IMR-90 (cell line): ENCODE data around the gene MLX. TPM values are rescaled to one million over a fixed set of nuclear protein-coding genes. Genes with fewer than 3 reads are reported as not detected.

Experiments
- ATAC-seq: fragments of 200-7000 bp; cut with Tn5 transposase; 2 replicates; pipeline ENCODE4 v1.9.1; 2020; ENCODE audit warnings: low read depth, mild to moderate bottlenecking, moderate library complexity
- BruUV-seq: library from RNA; stranded (reverse); fragments of 400-500 nt; replicated peaks from 2 replicates; lab custom pipeline; 2021; lab: Mats Ljungman, UMichigan
- CTCF ChIA-PET: fragments of 300-600 bp; formaldehyde crosslinking; extraction: SDS; loops from one replicate; lab custom pipeline; 2021; ENCODE audit warnings: antibody characterized with exemption; lab: Yijun Ruan, JAX
- POLR2A ChIA-PET: fragments of 300-600 bp; sonication (Branson Sonifier 250); formaldehyde crosslinking; loops from one replicate; lab custom pipeline; 2022; ENCODE audit warnings: antibody characterized with exemption; ENCODE audit not compliant: unreplicated experiment; lab: Charles Lee
- DNase-seq: peaks from one replicate; pipeline ENCODE4 v3.0.0; 2013
- H2AFZ ChIP-seq: replicated peaks from 2 replicates; pipeline ENCODE3; 2013; ENCODE audit warnings: low read length, mild to moderate bottlenecking; ENCODE audit not compliant: poor library complexity
- H2AK5ac ChIP-seq: 2 replicates; pipeline ENCODE4 v1.6.1; 2013; ENCODE audit warnings: low read depth, low read length, inconsistent platforms
- H2AK9ac ChIP-seq: replicated peaks from 2 replicates; pipeline ENCODE3; 2013; ENCODE audit warnings: mild to moderate bottlenecking, low read depth, low read length, moderate library complexity; ENCODE audit not compliant: poor library complexity
- H2BK120ac ChIP-seq: 2 replicates; pipeline ENCODE4 v1.6.1; 2013; ENCODE audit warnings: low read depth, low read length, inconsistent platforms
- H2BK15ac ChIP-seq: 3 replicates; pipeline ENCODE4 v1.6.1; 2013; ENCODE audit warnings: low read depth, low read length, inconsistent platforms
- H2BK20ac ChIP-seq: 2 replicates; pipeline ENCODE4 v1.6.1; 2013; ENCODE audit warnings: low read depth, mild to moderate bottlenecking, inconsistent platforms, low read length, moderate library complexity
- H2BK5ac ChIP-seq: 2 replicates; pipeline ENCODE4 v1.6.1; 2013; ENCODE audit warnings: mild to moderate bottlenecking, low read depth, low read length, inconsistent platforms; ENCODE audit not compliant: poor library complexity, severe bottlenecking
- H3K14ac ChIP-seq: replicated peaks from 2 replicates; pipeline ENCODE4 v1.6.1; 2013; ENCODE audit warnings: low read depth, low read length, inconsistent platforms
- H3K18ac ChIP-seq: 2 replicates; pipeline ENCODE4 v1.6.1; 2013; ENCODE audit warnings: low read depth, low read length, control low read depth
- H3K23ac ChIP-seq: 2 replicates; pipeline ENCODE4 v1.6.1; 2013; ENCODE audit warnings: low read depth, low read length, inconsistent platforms
- H3K27ac ChIP-seq: 2 replicates; pipeline ENCODE4 v1.5.1; 2013; ENCODE audit warnings: mild to moderate bottlenecking, control low read depth, low read length; ENCODE audit not compliant: insufficient read depth
- H3K27me3 ChIP-seq: 2 replicates; pipeline ENCODE4 v1.6.1; 2013; ENCODE audit warnings: low read length; ENCODE audit not compliant: control insufficient read depth, insufficient read depth
- H3K36me3 ChIP-seq: 2 replicates; pipeline ENCODE4 v1.6.1; 2013; ENCODE audit warnings: low read length, mixed read lengths; ENCODE audit not compliant: control insufficient read depth, insufficient read depth
- H3K4ac ChIP-seq: 2 replicates; pipeline ENCODE4 v1.6.1; 2013; ENCODE audit warnings: low read depth, low read length, inconsistent platforms
- H3K4me1 ChIP-seq: 2 replicates; pipeline ENCODE4 v1.6.1; 2013; ENCODE audit warnings: low read length, mixed read lengths; ENCODE audit not compliant: control insufficient read depth, insufficient read depth
- H3K4me2 ChIP-seq: 2 replicates; pipeline ENCODE4 v1.6.1; 2013; ENCODE audit warnings: low read depth, mild to moderate bottlenecking, control low read depth, low read length, moderate library complexity
- H3K4me3 ChIP-seq: 2 replicates; pipeline ENCODE4 v1.5.1; 2013; ENCODE audit warnings: low read depth, mild to moderate bottlenecking, control low read depth, low read length, moderate library complexity; ENCODE audit not compliant: insufficient read depth
- H3K56ac ChIP-seq: 2 replicates; pipeline ENCODE4 v1.6.1; 2013; ENCODE audit warnings: low read length, inconsistent platforms; ENCODE audit not compliant: insufficient read depth; ENCODE audit errors: extremely low read depth
- H3K79me1 ChIP-seq, 2 experiments: 2 replicates each; pipeline ENCODE4 v1.6.1; 2013; ENCODE audit warnings: low read length in 2 of 2, inconsistent platforms in 1 of 2, low read depth in 1 of 2
- H3K9ac ChIP-seq: 2 replicates; pipeline ENCODE4 v1.6.1; 2013; ENCODE audit warnings: low read depth, low read length, control low read depth
- H3K9me1 ChIP-seq: 2 replicates; pipeline ENCODE4 v1.6.1; 2013; ENCODE audit warnings: low read length, inconsistent platforms; ENCODE audit not compliant: insufficient read depth
- H3K9me3 ChIP-seq: 2 replicates; pipeline ENCODE4 v1.6.1; 2013; ENCODE audit warnings: low read length; ENCODE audit not compliant: control insufficient read depth, insufficient read depth
- H4K20me1 ChIP-seq: 2 replicates; pipeline ENCODE4 v1.6.1; 2013; ENCODE audit warnings: low read length, inconsistent platforms; ENCODE audit not compliant: insufficient read depth
- H4K5ac ChIP-seq: 2 replicates; pipeline ENCODE4 v1.6.1; 2013; ENCODE audit warnings: mild to moderate bottlenecking, low read depth, low read length, control low read depth
- H4K8ac ChIP-seq, 2 experiments: 2 replicates each; pipeline ENCODE4 v1.6.1; 2013; ENCODE audit warnings: low read depth in 2 of 2, low read length in 2 of 2, control low read depth in 1 of 2, inconsistent platforms in 1 of 2
- H4K91ac ChIP-seq: 2 replicates; pipeline ENCODE4 v1.6.1; 2013; ENCODE audit warnings: low read depth, low read length, inconsistent platforms; ENCODE audit not compliant: insufficient read depth
- CTCF ChIP-seq: conservative IDR thresholded peaks from 2 replicates; pipeline ENCODE4 v1.5.1; 2012; ENCODE audit warnings: mild to moderate bottlenecking, low read depth, low read length, improper control_type of control experiment
- ELK1 ChIP-seq: fragments of 150-350 bp; IDR thresholded peaks from 2 replicates; pipeline ENCODE4 v1.6.1; 2016; ENCODE audit warnings: low read depth, mild to moderate bottlenecking, low read length, moderate library complexity, borderline replicate concordance
- MAZ ChIP-seq: IDR thresholded peaks from 2 replicates; pipeline ENCODE4 v1.6.1; 2012; ENCODE audit warnings: low read depth, mild to moderate bottlenecking, low read length, improper control_type of control experiment, moderate library complexity, borderline replicate concordance
- POLR2A ChIP-seq: IDR thresholded peaks from 2 replicates; pipeline ENCODE4 v1.6.1; 2012; ENCODE audit warnings: mild to moderate bottlenecking, low read depth, low read length
- RAD21 ChIP-seq: IDR thresholded peaks from 2 replicates; pipeline ENCODE4 v1.6.1; 2012; ENCODE audit warnings: low read length, improper control_type of control experiment
- RCOR1 ChIP-seq: IDR thresholded peaks from 2 replicates; pipeline ENCODE4 v1.6.1; 2012; ENCODE audit warnings: mild to moderate bottlenecking, low read length, improper control_type of control experiment; ENCODE audit not compliant: insufficient replicate concordance
- RFX5 ChIP-seq: IDR thresholded peaks from 2 replicates; pipeline ENCODE4 v1.8.0; 2012; ENCODE audit warnings: low read depth, mild to moderate bottlenecking, low read length, moderate library complexity
- SMC3 ChIP-seq: fragments of 150-350 bp; IDR thresholded peaks from 2 replicates; pipeline ENCODE4 v1.6.1; 2016; ENCODE audit warnings: low read depth, mild to moderate bottlenecking, antibody characterized with exemption, low read length, moderate library complexity
- USF2 ChIP-seq: fragments of 150-350 bp; IDR thresholded peaks from 2 replicates; pipeline ENCODE4 v1.6.1; 2017; ENCODE audit warnings: mild to moderate bottlenecking, antibody characterized with exemption, low read length, low read depth
- WGBS, 2 experiments: methylation state at CpG; one replicate each; pipeline versions ENCODE4 v1.1.5 to v1.1.7; 2013; ENCODE audit warnings: missing lambda C conversion rate in 2 of 2; ENCODE audit not compliant: insufficient read length in 1 of 2; ENCODE audit errors: extremely low coverage in 2 of 2; 5-methylcytosine and 5-hydroxymethylcytosine counted together
- dilution Hi-C: fragments of 300-500 bp; cut with HindIII; formaldehyde crosslinking; loops from one replicate; pipeline ENCODE4 v1.14.3; 2018; ENCODE audit warnings: low sequenced_read_pairs; ENCODE audit not compliant: unreplicated experiment
- in situ Hi-C: fragments of 300-500 bp; cut with MboI; formaldehyde crosslinking; loops from 3 replicates; pipeline ENCODE4 v1.14.3; 2019; ENCODE audit warnings: low sequenced_read_pairs, inconsistent platforms, mixed read lengths
- intact Hi-C: fragments of 100-400 bp; cut with micrococcal nuclease; formaldehyde crosslinking; loops from 2 replicates; pipeline ENCODE4 v1.10.0; 2022
- polyA plus RNA-seq, 3 experiments: library from polyadenylated mRNA; depleted of rRNA; stranded (reverse); fragments of >200 nt; gene quantifications; 2 replicates each; pipeline ENCODE4 v1.2.3, GENCODE V29; 2012; ENCODE audit warnings: low replicate concordance in 1 of 3
- total RNA-seq: library from RNA; depleted of rRNA; stranded (reverse); fragments of >200 nt; gene quantifications from 2 replicates; pipeline ENCODE4 v1.2.3, GENCODE V29; 2012

Gene MLX
- total and polyA plus RNA-seq, 2 of the 4 experiments (the other 2 are of a cell fraction) = 37.8 to 45.6 TPM

GRCh38 chr17:42563143-42563509, 3.8 kb upstream of the MLX start:
- H3K36me3 ChIP-seq = peaks cover 27% of the 10 kb centered on the region
- peaks cover 4% of the 10 kb centered on the region; the same call in 1 of the 2 replicates for H4K20me1 ChIP-seq
- 89% methylated on average over 7 of the region's 14 CpGs; no CpG with 5 or more reads in 1 of the 2 experiments for WGBS, 2 experiments
- TF ChIP-seq CTCF = no peak
- TF ChIP-seq USF2 = no peak
- TF ChIP-seq SMC3 = no peak
- no peak for TF ChIP-seq RFX5
- no peak for TF ChIP-seq MAZ
- TF ChIP-seq POLR2A = no peak
- no peak for TF ChIP-seq RCOR1
- no peak for TF ChIP-seq RAD21
- TF ChIP-seq ELK1 = no peak
- no peak overlapping the region for H2BK20ac ChIP-seq
- H2BK5ac ChIP-seq = no peak overlapping the region
- H4K8ac ChIP-seq = peak overlapping the region; percentile 98 to 100; a peak in 1 of 4 replicates
- no peak overlapping the region for H4K91ac ChIP-seq
- ChIA-PET CTCF (no interaction called here), POLR2A (no interaction called here)
- H3K23ac ChIP-seq = no peak overlapping the region
- DNase-seq (no peak), ATAC-seq (no peak)
- H2AFZ ChIP-seq = no peak overlapping the region
- H2BK120ac ChIP-seq = no peak overlapping the region
- peaks cover 27 to 63% of the 10 kb centered on the region in 2 experiments for H3K79me1 ChIP-seq
- H3K4ac ChIP-seq = 0 out of 2 replicates have a peak overlapping the region, but pooled peaks have one; percentile 95
- H2BK15ac ChIP-seq = no peak overlapping the region
- H3K27ac ChIP-seq = peak overlapping the region; percentile 83
- H3K27me3 ChIP-seq = no peaks in the 10 kb centered on the region
- H3K9ac ChIP-seq = peak overlapping the region; percentile 86
- dilution Hi-C loops = no loop called here
- peak overlapping the region; percentile 100 for H2AK9ac ChIP-seq
- no peak overlapping the region for H3K14ac ChIP-seq
- no peaks in the 10 kb centered on the region for H3K9me3 ChIP-seq
- H3K18ac ChIP-seq = no peak overlapping the region
- peak overlapping the region; percentile 83 for H3K4me2 ChIP-seq
- H3K4me3 ChIP-seq = peak overlapping the region; percentile 84
- H3K9me1 ChIP-seq = peaks cover 17% of the 10 kb centered on the region
- H2AK5ac ChIP-seq = peak overlapping the region; percentile 42; the same call in 1 of the 2 replicates
- BruUV-seq = no TSS peak
- in situ Hi-C loops = no loop called here
- H3K4me1 ChIP-seq = peaks cover 19% of the 10 kb centered on the region
- H4K5ac ChIP-seq = no peak overlapping the region
- intact Hi-C loops = no loop called here
- H3K56ac ChIP-seq = no peak overlapping the region
